ENCODE data around the gene ARAP1. TPM values are rescaled to one million over a fixed set of nuclear protein-coding genes. Genes with fewer than 3 reads are reported as not detected.

Gene ARAP1
- total and polyA plus RNA-seq, 2 of the 8 experiments (the other 6 are each of a cell fraction or from before 2014, with no cell fraction given): 25.7 to 61.6 TPM

DNA sequence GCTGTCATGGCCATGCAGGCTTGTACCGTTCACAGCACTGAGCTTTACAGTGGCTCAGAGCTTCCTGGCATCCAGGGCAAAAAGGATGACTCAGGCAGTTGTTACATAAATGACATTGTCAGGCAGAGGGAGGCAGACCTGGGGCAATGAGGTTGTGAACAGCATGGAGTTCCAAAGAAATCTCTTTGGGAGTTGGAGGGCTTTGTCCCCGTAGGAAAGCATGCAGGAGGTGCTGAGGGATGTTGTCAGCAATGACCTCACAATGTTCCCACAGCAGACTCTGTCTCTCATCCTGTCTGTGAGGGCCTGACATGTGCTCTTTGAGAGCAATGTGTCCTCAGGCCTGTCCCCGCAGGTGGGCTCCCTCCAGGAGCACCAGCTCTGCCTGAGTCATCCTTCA, 52.1 kb downstream of the ARAP1 start:
- FAIRE-seq (no peak), DNase-seq (ENCODE audit: low read depth in 1 of 2, low spot score in 2 of 2) (no peak)
- Histone ChIP-seq H2BK20ac (ENCODE audit: low read length) (no peak overlapping the region), H3K79me2 (ENCODE audit: control insufficient read depth in 1 of 2, insufficient read depth in 2 of 2, low read length in 2 of 2) (no peaks in the 10 kb centered on the region), H4K91ac (replicated peaks; ENCODE audit: insufficient read length, low read length) (no peak overlapping the region), H4K8ac (ENCODE audit: extremely low read depth, insufficient read depth, low read length) (no peak overlapping the region), H2BK120ac (replicated peaks; ENCODE audit: low read depth, low read length) (no peak overlapping the region), H3K9ac (replicated peaks in 1 of 4; ENCODE audit: extremely low read depth in 1 of 4, low read depth in 3 of 4, low read length in 3 of 4) (no peak overlapping the region), H3K79me1 (ENCODE audit: low read depth, low read length) (no peaks in the 10 kb centered on the region; the same call in 1 of the 2 replicates), H2BK12ac (ENCODE audit: low read depth, low read length) (no peak overlapping the region), H3K23me2 (ENCODE audit: low read depth, low read length) (no peaks in the 10 kb centered on the region), H2BK15ac (ENCODE audit: low read length) (no peak overlapping the region), H2BK5ac (ENCODE audit: low read depth, low read length) (no peak overlapping the region), H3K4ac (replicated peaks; ENCODE audit: insufficient read length, low read depth, low read length) (no peak overlapping the region), H4K20me1 (replicated peaks in 1 of 2; ENCODE audit: control insufficient read depth in 1 of 2, insufficient read depth in 2 of 2, low read length in 2 of 2) (peaks cover 5 to 11% of the 10 kb centered on the region in 2 experiments), H4K5ac (ENCODE audit: insufficient read length, low read depth, low read length) (no peak overlapping the region), H3K4me2 (ENCODE audit: insufficient read depth in 1 of 2, low read depth in 2 of 2, low read length in 2 of 2) (no peak overlapping the region), H3K56ac (replicated peaks; ENCODE audit: insufficient read length, low read depth, low read length) (no peak overlapping the region), H2AK5ac (ENCODE audit: low read depth, low read length) (no peak overlapping the region), H3K4me3 (ENCODE audit: extremely low read depth in 1 of 4, insufficient read depth in 2 of 4, low read depth in 3 of 4, low read length in 4 of 4) (no peak overlapping the region), H3K36me3 (ENCODE audit: control insufficient read depth in 2 of 4, insufficient read depth in 4 of 4, low read length in 3 of 4) (peaks cover 3 to 17% (median 6%) of the 10 kb centered on the region in 4 experiments; a peak in 7 of 8 replicates), H3K14ac (ENCODE audit: insufficient read length) (no peak overlapping the region), H3K18ac (ENCODE audit: extremely low read depth, low read length) (no peak overlapping the region), H3K9me3 (ENCODE audit: insufficient read depth in 2 of 2, low read depth in 1 of 2, low read length in 1 of 2) (no peaks in the 10 kb centered on the region), H3K4me1 (replicated peaks in 1 of 4; ENCODE audit: control insufficient read depth in 3 of 4, insufficient read depth in 4 of 4, low read length in 3 of 4) (peaks cover 6 to 24% (median 18%) of the 10 kb centered on the region in 4 experiments), H3K23ac (ENCODE audit: insufficient read length) (no peak overlapping the region), H3K27me3 (replicated peaks in 1 of 4; ENCODE audit: control insufficient read depth in 3 of 4, extremely low read depth in 1 of 4, insufficient read depth in 3 of 4, low read length in 3 of 4) (no peaks in the 10 kb centered on the region), H3K27ac (ENCODE audit: low read depth, low read length) (no peak overlapping the region), H2AFZ (ENCODE audit: low read length) (no peak overlapping the region)
- ChIA-PET CTCF (ENCODE audit: partially characterized antibody) (interaction anchor here (0.6 to 8.3 kb wide), 6 partner anchors 9 to 231 kb away, joined by 3 to 79 read pairs (median 3); no protein-coding TSS in a partner anchor), POLR2A (ENCODE audit: partially characterized antibody) (interaction anchor here (1.1 kb wide), 1 partner anchor 40 kb away, joined by 3 read pairs; no protein-coding TSS in a partner anchor)
- TF ChIP-seq, protein P1, sequence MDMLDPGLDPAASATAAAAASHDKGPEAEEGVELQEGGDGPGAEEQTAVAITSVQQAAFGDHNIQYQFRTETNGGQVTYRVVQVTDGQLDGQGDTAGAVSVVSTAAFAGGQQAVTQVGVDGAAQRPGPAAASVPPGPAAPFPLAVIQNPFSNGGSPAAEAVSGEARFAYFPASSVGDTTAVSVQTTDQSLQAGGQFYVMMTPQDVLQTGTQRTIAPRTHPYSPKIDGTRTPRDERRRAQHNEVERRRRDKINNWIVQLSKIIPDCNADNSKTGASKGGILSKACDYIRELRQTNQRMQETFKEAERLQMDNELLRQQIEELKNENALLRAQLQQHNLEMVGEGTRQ (IDR thresholded peaks at IDR 0.05; ENCODE audit: low read length): no peak
- TF ChIP-seq RAD21 (IDR thresholded peaks at IDR 0.05 in 1 of 2, conservative IDR thresholded peaks at IDR 0.05 in 1 of 2; ENCODE audit: low read depth in 2 of 2, low read length in 2 of 2) (no peak), GTF2F1 (IDR thresholded peaks at IDR 0.05; ENCODE audit: borderline replicate concordance, low read depth, low read length) (no peak), JUN (IDR thresholded peaks at IDR 0.05; ENCODE audit: low read depth, low read length) (no peak), TEAD4 (IDR thresholded peaks at IDR 0.05; ENCODE audit: low read depth, low read length) (no peak)
- 92% methylated on average over 3 of the region's 3 CpGs; no CpG with 5 or more reads in 1 of the 2 experiments for WGBS, 2 experiments (ENCODE audit: extremely low coverage in 1 of 2, insufficient coverage in 1 of 2, insufficient read length in 1 of 2, insufficient replicate concordance in 2 of 2, low coverage in 1 of 2, low lambda C conversion rate in 2 of 2, missing lambda C conversion rate in 1 of 2)

Measured in H1 (cell line).